ENCODE measurements around the gene ZBTB21. TPM values are rescaled to one million over a fixed set of nuclear protein-coding genes. Genes with fewer than 3 reads are reported as not detected.

Gene ZBTB21
- total and polyA plus RNA-seq, 2 of the 8 experiments (the other 6 are each of a cell fraction or from before 2014, with no cell fraction given) = 3.9 to 17.8 TPM

DNA sequence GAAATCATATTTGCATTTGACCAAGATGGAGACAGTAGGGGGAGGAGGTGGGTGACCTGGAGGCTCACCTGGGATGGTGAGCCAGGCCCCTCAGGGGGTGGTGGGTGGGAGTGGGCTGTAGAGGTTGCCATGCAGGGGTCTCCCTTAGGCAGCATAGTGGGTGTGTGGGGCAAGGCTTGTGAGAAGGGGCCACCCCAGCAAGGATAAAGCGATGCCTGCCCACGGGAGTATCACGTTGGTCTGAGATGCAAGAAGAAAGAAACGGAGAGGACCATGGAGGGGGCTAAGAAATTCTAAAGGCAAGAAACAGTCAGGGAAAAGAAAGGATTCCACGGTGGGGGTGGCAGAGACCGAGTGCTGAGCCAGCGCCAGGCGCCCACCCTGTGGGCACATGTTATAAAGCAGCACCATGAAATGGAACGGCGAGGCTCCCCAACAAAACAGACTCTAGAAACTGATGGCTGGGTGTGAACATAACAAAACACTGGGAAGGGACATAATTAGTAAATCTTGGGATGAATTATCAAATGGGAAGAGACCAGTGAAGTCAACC lies 44.6 kb downstream of the ZBTB21 start (continued):
- no peak for TF ChIP-seq HDAC6 (IDR thresholded peaks at IDR 0.05; ENCODE audit: low read depth, low read length)
- TF ChIP-seq CEBPB (IDR thresholded peaks at IDR 0.05; ENCODE audit: low read depth, low read length) = no peak
- TF ChIP-seq BCL11A (IDR thresholded peaks at IDR 0.05; ENCODE audit: low read depth in 2 of 2, low read length in 2 of 2) = no peak
- TF ChIP-seq, protein P1, sequence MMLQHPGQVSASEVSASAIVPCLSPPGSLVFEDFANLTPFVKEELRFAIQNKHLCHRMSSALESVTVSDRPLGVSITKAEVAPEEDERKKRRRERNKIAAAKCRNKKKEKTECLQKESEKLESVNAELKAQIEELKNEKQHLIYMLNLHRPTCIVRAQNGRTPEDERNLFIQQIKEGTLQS (IDR thresholded peaks at IDR 0.05; ENCODE audit: insufficient read depth, low read depth, low read length) = no peak
- no peak for TF ChIP-seq SRF (IDR thresholded peaks at IDR 0.05; ENCODE audit: low read depth, low read length)
